HG03108 (cell line): ENCODE measurements around the gene STKLD1.

Source experiments
- ATAC-seq: cut with Tn5 transposase; IDR thresholded peaks from one replicate; pipeline ENCODE4 v1.9.1; 2021; ENCODE audit warnings: moderate library complexity; ENCODE audit not compliant: unreplicated experiment

STKLD1 gene

GRCh38 chr9:133344979-133345378, 31.2 kb upstream of the STKLD1 start:
- no peak for ATAC-seq

GRCh38 chr9:133345596-133345995, 30.6 kb upstream of the STKLD1 start:
- no peak for ATAC-seq

- no peak for ATAC-seq
Observed at GRCh38 chr9:133346021-133346785, 30.0 kb upstream of the STKLD1 start.

GRCh38 chr9:133347515-133347984, 28.6 kb upstream of the STKLD1 start:
- peak; percentile 12 for ATAC-seq

- peak; percentile 73 for ATAC-seq
Observed at GRCh38 chr9:133347985-133348717, 28.0 kb upstream of the STKLD1 start, which contains the start of the genes MED22 and RPL7A. MED22 (minus strand) TSS chr9:133348131; CDS start chr9:133346662, 1,469 bp downstream. RPL7A (plus strand) TSS chr9:133348218; CDS start chr9:133348244, 26 bp downstream.

GRCh38 chr9:133348718-133349573, 27.2 kb upstream of the STKLD1 start:
- no peak for ATAC-seq

GRCh38 chr9:133349965-133350616, 26.1 kb upstream of the STKLD1 start:
- ATAC-seq = no peak

- ATAC-seq = no peak
Observed at GRCh38 chr9:133351526-133351907, 24.6 kb upstream of the STKLD1 start.

GRCh38 chr9:133351908-133352634, 24.1 kb upstream of the STKLD1 start:
- no peak for ATAC-seq

GRCh38 chr9:133352635-133353340, 23.4 kb upstream of the STKLD1 start:
- no peak for ATAC-seq

- no peak for ATAC-seq
Observed at GRCh38 chr9:133353548-133353947, 22.6 kb upstream of the STKLD1 start.

- ATAC-seq = no peak
Observed at GRCh38 chr9:133354766-133355165, 21.4 kb upstream of the STKLD1 start.

GRCh38 chr9:133355881-133356357, 20.2 kb upstream of the STKLD1 start:
- ATAC-seq = no peak

GRCh38 chr9:133356391-133357091, 19.6 kb upstream of the STKLD1 start, which contains the start of the genes SURF1 and SURF2:
SURF1 (minus strand) TSS chr9:133356487; CDS start chr9:133356453, 34 bp downstream.
SURF2 (plus strand) TSS chr9:133356550; CDS start chr9:133356593, 43 bp downstream.
- ATAC-seq = peak; percentile 74

GRCh38 chr9:133357656-133358055, 18.5 kb upstream of the STKLD1 start:
- ATAC-seq = no peak

GRCh38 chr9:133359399-133360175, 16.6 kb upstream of the STKLD1 start:
- ATAC-seq = no peak
